Head of caudate nucleus (tissue), 42 donors: Measurements from ENCODE around the gene KIAA0930.
"Not testable (repeated sequence)": the region's sequence is repeated elsewhere in the genome, so short reads cannot be mapped to it uniquely, and the experiment has no call there.

Source experiments
- DNase-seq, 42 donors: peaks; one replicate each; pipeline versions ENCODE4 v3.0.0 to v3.0.0-alpha.2; 2020 to 2021; ENCODE audit warnings: mixed read lengths in 7 of 42
- intact Hi-C: fragments of 100-400 bp; cut with DNase I; formaldehyde crosslinking; loops from one replicate; pipeline ENCODE4 v1.15.0; 2022

The KIAA0930 gene

DNA sequence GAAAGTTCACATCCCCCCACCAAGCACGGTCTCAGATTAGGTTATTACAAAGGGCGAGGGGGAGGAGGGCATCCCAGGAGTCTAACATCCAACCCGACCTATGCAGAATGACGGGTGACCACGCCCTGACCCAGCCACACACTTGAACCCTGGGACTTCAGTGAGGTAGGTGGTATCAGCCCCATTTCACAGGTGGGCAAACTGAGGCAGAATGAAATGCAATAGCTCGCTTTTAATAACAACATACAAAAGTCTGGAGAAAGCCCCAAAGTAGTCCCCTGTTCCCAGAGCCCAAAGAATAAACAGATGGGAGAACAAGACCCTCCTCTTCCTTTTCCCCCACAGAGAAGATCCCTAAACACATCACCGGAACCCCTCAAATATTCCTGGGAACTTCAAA lies 45.1 kb downstream of the KIAA0930 start:
- DNase-seq, result no peak
- intact Hi-C loops, result no loop called here

DNA sequence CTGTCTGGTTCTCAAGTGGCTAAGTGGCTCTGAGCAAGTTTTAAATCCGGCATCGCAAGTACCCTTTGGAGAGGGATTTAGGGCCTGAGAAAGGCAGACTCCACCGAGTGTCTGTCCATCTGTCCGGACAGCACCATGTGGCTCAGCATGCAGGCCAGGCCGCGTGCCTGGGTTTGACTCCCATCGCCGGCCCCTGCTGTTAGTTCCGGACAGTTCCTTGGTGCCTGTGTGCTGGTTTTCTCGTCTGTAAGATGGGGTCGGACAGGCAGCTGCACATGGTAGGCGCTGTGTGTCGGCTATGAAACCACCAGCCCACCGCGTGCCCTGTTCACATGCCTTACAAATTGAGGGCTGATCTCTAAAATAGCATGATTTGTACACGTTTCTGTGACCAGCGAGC lies 46.0 kb downstream of the KIAA0930 start:
- intact Hi-C loops, result no loop called here

DNA sequence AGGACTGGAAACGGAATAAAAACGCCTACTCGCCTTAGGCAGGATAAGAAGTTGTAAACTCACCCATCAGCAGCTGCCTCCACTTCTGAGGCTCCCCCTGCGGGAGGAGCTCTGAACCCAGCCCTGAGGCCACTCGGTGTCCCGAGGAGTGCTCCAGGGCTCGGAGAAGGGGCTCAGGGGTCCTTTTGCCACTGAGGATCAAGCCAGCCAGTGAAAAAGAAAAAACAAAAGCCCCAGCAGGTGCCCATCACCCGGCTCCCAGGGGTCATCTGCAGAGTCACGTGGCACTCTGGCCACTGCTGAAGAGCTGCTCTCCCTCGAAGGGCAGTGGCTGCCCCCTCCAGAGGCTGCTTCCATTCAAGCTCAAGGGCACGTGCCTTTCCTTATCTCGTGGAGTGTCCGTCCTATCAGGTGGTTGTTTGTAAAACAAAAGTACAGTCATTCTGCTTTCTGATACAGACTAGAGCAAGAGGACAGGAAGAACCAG lies 48.0 kb downstream of the KIAA0930 start:
- intact Hi-C loops, result no loop called here
- peak in 2 of 42 donors; percentile 22 to 30 for DNase-seq

More for the DNA sequence above, 46.0 kb downstream of the KIAA0930 start:
- peak in 3 of 42 donors; percentile 6 to 22 (median 14) for DNase-seq

DNA sequence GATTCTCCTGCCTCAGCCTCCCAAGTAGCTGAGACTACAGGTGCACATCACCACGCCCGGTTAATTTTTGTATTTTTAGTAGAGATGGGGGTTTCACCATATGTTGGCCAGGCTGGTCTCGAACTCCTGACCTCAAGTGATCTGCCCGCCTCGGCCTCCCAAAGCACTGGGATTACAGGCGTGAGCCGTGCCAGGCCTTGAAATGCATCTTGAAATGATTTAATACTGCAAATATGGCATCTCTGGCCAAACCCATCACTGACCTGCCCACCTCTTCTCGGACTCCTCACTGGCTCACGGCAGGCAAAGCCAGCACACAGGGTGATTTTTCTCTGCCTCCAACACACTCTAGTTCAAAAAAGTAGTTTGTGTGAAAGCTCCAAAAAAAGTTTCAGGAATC lies 48.9 kb downstream of the KIAA0930 start:
- DNase-seq, intact Hi-C loops: not testable (repeated sequence)

DNA sequence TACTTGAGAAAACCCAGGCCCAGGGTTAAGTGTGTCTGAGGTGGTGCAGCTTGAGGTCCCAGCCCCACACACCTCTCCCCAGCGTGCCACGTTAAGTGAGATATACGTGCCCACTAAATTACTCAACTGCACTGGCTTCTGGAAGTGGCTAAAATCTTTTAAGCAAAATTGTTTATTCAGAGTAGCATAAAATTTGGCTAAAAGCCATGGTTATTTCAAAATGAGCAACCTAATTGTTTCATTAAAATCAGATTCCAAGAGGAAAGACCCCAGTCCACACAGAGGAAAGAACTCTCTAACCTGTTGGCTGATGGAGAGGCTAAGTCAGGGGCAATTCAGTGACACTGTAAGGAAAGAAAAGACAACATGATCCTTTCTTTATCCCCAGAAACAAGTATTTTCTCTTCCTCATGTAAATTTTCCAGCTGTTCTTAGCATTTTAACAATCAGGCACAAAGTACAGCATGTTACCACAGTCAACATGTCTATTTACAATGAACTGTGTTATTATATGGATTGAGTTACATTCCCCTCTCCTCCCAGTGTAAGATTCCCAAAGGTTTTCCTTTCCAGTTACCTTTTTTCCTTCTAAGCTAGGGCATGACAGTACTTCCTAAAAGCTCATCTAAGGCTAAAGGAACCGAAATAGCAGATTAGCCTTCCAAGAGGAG lies 50.4 kb downstream of the KIAA0930 start:
- no peak for DNase-seq

DNA sequence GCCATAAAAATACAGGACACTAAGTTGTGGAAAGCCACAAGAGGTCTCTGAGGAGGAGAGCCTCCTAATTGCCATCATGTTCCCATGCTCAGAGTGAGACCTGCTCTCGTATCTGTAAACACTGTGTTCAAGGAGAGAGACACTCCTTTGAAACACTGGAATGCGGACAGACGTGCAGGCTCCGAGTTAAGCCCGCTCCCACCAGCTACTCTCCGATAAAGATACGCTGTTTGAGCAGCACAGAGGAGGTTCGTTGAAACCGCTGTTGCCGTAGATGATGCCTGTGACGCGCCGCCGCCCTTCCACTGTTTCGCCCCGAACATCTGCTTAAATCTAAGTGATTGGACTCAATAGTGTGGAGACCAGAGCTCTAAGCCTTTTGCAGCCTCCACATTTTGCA lies 51.9 kb downstream of the KIAA0930 start:
- DNase-seq, result no peak
- intact Hi-C loops, result no loop called here

More for the DNA sequence above, 50.4 kb downstream of the KIAA0930 start:
- intact Hi-C loops, result no loop called here

DNA sequence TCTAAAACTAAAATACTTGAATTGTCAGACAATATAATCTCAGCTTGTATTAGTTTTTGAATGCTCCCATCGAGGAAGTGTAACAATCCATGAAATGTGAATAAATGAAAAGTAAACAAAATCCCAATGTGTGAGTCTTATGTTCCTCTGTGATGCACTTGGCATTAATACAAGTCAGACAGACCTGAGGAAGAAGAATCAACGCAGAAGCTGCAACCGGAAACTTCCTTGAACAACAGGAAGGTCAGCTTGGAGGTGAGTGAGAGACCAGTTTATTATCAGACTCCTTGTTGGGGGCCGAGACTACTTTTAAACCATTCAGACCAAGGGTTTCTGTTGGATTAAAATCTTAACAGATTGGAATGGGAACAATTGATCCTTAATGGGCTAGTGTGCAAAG lies 52.8 kb downstream of the KIAA0930 start:
- no peak for DNase-seq
- intact Hi-C loops, result no loop called here

DNA sequence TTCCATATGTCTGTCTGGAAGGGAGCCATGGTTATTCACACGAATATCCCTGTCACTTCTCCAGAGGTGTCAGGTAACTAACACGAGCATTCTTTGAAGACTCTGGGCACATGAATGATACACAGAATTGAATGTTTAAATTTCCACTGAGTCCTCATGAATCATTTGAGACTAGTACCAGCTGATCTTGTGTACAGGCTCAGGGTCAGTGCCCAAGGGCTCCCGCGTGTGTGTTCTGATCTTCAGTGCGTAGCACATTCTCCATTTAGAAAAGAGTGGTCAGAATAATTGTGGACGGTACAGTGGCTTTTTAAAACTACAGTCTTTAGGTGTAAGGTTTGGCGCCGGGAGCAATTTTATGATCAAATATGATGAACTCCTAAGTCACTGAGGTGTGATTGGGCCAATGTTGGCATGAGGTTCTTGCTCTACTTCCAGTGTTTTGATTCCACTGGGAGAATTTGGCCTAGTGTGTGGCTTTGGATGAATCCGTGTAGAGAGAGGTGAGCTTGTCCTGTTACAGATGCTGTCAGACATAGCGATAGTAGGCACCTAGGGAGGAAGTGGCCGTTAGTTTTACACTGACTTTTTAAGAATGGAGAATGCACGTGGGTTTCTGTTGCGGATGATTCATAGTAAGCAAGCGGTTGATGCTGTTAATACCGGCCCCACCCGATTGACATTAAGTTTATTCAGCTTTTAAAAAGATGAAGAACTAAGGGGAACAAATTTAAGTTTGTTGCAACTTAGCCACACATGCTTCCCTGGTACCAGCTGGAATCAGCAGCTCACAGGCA lies 54.8 kb downstream of the KIAA0930 start:
- DNase-seq, result no peak
- intact Hi-C loops, result no loop called here

DNA sequence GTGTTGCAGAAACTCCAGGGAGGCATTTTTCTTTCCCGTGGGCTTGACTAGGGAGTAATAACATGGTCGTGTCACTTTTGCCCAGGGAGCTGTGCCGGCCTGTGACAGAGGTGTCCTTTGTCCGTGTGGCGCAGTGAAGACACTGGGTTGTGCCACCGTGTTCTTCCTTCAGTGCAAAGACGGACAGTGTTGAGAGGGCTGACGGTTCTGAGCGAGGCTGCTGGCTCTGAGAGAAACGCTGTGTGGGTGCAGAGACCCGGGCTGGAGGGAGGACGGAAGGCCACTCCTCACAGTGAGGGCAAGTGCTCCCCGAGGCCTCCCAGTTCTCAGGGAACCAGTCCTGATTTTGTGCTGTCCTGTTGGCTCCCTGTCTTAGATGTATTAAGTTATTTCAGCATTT lies 56.7 kb downstream of the KIAA0930 start:
- DNase-seq, result no peak
- intact Hi-C loops, result no loop called here

DNA sequence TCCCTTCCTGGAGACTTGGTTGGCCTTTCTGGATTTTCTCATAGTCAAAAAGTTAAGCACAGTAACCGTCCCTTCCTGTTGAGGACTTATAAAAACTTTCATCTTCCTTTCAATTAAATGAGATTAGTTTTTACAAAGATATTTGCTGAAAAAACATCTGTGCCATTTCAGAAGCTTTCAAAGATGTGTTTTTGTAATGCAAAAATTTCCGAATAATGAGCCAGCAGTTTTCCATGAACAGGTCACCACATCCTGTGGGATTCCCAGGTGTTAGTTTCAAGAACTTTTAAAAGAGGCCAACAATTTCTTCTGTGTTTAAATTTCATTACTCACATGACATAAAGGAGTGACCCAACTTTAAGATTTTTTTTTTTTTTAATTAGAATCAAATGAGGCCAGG lies 58.9 kb downstream of the KIAA0930 start:
- no peak for DNase-seq
- intact Hi-C loops, result no loop called here

DNA sequence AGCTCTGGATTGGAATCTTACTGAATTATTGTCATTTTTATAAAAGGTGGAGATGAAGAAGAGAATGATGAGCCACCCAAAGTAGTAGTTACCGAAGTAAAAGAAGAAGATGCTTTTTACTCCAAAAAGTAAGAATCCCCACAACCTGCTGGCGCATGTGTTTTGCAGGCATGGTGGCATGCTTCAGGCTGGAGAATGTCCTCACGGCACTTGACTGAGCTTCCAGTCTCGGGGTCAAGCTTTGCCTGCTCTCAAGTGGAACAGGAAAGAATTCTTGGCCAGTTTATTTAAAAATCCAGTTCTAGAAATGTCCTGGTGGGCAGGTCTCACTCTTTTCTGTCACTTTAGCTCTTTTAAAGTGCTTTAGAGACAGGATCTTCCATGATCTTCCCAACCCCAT lies 59.5 kb downstream of the KIAA0930 start:
- intact Hi-C loops, result no loop called here
- DNase-seq, result no peak

DNA sequence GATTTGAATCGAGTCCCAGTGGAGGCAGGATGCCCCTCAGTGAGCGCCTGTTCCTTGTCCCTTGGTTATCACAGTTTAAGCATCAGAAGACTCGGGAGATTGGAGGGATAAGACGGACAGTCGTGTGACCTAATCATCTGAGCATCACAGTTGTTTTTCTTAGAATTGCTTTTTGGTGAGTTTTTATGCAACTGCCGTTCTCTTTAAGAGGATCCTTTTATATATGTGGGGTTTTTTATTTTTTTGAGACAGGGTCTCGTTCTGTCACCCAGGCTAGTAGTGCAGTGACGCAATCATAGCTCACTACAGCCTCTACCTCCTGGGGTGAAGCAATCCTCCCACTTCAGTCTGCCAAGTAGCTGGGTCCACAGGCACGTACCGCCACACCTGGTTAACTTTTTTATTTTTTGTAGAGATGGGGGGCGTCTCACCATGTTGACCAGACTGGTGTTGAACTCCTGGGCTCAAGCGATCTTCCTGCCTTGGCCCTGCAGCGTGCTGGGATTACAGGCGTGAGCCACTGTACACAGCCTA lies 60.5 kb downstream of the KIAA0930 start:
- no peak for DNase-seq
- intact Hi-C loops, result no loop called here

DNA sequence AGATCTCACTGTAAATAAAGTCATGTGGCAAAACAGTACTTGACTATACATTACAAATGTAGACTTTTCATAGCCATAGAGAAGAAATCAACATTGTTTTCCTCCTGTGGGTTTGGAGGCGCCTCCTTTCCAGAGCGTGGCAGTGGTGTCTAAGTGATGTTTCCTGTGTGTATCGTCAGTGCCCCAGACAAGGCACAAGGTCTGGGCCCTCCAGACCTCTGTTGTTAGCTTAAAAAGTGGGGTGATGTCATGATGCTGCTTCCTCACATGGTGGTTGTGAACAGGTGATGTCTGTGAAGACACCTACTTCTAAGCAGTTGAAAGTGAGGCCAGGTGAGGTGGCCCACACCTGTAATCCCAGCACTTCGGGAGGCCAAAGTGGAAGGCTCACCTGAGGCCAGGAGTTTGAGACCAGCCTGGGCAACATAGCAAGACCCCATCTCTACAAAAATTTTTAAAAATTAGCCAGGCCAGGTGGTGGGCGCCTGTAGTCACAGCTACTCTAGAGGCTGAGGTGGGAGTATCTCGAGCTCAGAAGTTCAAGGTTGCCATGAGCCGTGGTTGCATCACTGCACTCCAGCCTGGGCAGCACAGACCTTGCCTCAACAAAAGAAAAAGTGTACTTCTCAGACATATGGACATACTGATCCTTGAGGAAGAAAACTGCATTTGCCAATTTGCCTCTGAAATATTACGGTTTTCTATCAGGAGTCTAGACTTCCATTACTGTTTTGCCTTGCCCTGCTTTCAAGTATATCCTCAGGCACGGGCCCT lies 61.2 kb downstream of the KIAA0930 start:
- no peak for DNase-seq
- intact Hi-C loops, result no loop called here

DNA sequence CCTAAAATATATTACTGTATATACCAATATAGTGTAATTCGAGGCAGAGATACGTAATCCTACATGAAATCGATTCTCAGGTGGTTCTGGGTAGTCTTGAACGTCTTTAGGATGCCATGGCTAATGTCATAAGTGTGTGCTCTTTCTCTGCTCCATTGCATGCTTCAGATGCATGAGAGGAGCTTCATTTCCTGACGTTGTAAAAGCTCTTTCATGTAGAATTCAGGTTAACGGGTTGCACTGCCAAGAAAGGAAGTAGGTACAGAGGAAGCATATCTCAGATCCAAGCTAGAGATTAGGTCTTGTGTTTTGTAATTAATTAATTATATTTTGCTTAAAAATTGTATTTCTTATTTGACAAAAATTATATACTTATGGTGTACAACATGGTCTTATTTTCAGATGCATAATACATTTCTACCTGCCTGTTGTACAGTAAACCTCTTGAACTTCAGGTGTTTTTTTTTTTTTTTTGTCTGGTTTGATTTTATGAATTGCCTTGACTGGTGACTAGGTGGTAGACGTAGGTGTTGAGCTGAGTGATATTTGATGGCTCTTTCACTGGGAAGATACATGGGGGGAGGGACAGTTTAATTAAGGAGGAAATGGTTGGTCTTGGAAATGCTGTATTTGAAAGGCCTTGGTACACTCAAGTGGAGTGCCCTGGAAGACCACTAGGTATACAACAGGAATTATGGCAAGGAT lies 67.7 kb downstream of the KIAA0930 start:
- no peak for DNase-seq
- intact Hi-C loops, result no loop called here

DNA sequence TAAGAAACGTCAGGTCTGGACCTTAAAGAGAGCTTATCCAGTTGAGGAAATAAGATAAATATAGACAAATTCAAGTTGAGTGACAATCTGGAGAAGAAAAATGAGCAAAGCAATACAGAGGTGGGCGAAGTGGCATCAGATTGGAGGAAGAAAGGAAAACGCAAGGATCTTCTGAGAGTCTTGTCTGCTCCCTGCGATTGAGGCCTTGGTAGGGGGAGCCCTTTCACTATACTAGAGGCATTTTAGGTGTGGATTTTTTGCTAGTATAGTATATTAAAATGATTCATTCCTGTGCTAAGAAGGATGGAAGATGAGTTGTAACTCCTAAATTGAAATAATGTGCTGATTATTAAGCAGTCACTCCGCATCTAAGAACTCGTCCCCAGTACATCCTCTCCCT lies 68.9 kb downstream of the KIAA0930 start:
- intact Hi-C loops, result no loop called here

DNA sequence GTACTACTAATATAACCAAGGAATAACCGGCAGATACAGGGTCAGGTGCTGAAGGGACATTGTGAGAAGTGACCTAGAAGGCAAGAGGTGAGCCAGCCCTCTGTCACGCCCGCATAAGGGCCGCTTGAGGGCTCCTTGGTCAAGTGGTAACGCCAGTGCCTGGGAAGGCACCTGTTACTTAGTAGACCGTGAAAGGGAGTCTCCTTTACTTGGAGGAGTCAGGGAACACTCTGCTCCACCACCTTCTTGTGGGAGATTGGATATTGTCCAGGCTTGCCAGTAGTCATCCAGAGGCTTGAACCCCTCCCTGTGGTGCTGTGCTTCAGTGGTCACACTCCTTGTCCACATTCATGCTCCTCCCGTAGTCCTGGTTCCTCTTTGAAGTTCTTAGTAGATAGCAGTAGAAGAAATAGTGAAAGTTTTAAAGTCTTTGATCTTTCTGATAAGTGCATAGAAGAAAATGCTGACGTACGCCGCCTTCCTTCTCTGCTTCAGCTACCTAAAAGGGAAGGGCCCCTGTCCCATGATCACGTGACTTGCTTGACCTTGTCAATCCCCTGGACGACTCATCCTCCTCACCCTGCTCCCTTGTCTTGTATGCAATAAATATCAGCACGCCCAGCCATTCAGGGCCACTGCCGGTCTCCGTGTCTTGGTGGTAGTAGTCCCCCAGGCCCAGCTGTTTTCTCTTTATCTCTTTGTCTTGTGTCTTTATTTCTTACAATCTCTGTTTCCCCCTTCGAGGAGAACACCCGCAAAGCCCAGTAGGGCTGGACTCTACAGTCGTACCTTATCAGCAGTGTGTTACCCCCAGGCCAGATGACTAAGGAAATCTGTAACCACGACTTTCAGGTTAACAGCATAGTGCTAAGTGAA lies 70.9 kb downstream of the KIAA0930 start:
- intact Hi-C loops, result no loop called here
- DNase-seq, result no peak

More for the DNA sequence above, 68.9 kb downstream of the KIAA0930 start:
- peak in 20 of 42 donors; percentile 18 to 78 (median 47) for DNase-seq

DNA sequence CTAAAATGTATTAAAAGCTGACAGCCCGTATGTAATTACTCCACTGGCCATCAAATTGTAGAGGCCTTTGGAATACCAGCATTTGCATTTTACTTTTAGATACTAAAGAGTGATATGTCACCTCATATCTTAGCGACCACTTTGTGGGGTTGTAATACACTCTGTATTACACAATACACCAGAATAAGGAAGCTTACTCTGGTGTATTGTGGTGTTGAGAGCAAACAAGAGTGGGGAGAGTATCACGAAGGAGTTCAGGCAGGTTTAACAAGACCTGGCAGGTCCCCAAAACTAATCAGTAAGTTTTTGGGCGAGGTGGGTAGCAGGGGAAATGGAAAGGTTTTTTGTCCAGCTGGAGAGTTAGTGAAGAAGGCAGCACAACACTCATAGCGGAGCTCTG lies 73.8 kb downstream of the KIAA0930 start:
- intact Hi-C loops, result no loop called here
- DNase-seq, result no peak
